Measurements from ENCODE around the gene HECA.
"Not testable (repeated sequence)": the region's sequence is repeated elsewhere in the genome, so short reads cannot be mapped to it uniquely, and the experiment has no call there.

The HECA gene

GRCh38 chr6:139219746-139220145 lies 84.9 kb downstream of the HECA start:
- DNase-seq, result no peak

- DNase-seq, result not testable (repeated sequence)
Measured at GRCh38 chr6:139228387-139228786, 93.5 kb downstream of the HECA start.
